Neural cell (in vitro differentiated cells): ENCODE data around the gene MRPL3.

Source experiments
- EP300 ChIP-seq: fragments of 450-650 bp; conservative IDR thresholded peaks from 2 replicates; pipeline ENCODE4 v1.6.1; 2014; ENCODE audit warnings: antibody characterized with exemption, mild to moderate bottlenecking, moderate library complexity; ENCODE audit not compliant: poor library complexity, severe bottlenecking
- EZH2 ChIP-seq: fragments of 200-600, 300-800 bp; shearing (Covaris generic), sonication (generic); IDR thresholded peaks from 2 replicates; pipeline ENCODE4 v1.6.1; 2014; ENCODE audit warnings: antibody characterized with exemption, low read length, borderline replicate concordance, mild to moderate bottlenecking; ENCODE audit not compliant: insufficient read depth, poor library complexity, severe bottlenecking
- MXI1 ChIP-seq: fragments of 450-650 bp; conservative IDR thresholded peaks from 2 replicates; pipeline ENCODE4 v1.6.1; 2014; ENCODE audit warnings: antibody characterized with exemption, mild to moderate bottlenecking; ENCODE audit not compliant: poor library complexity, severe bottlenecking
- POLR2AphosphoS5 ChIP-seq: IDR thresholded peaks from 2 replicates; pipeline ENCODE4 v1.6.1; 2012
- RAD21 ChIP-seq: fragments of 450-650 bp; conservative IDR thresholded peaks from 2 replicates; pipeline ENCODE4 v1.6.1; 2014; ENCODE audit warnings: antibody characterized with exemption, mild to moderate bottlenecking, moderate library complexity
- TF ChIP-seq, protein P1 (sequence below): fragments of 450-650 bp; IDR thresholded peaks from 2 replicates; pipeline ENCODE4 v1.5.1; 2014; ENCODE audit warnings: antibody characterized with exemption, mild to moderate bottlenecking, moderate library complexity; ENCODE audit not compliant: poor library complexity, severe bottlenecking

DNA sequence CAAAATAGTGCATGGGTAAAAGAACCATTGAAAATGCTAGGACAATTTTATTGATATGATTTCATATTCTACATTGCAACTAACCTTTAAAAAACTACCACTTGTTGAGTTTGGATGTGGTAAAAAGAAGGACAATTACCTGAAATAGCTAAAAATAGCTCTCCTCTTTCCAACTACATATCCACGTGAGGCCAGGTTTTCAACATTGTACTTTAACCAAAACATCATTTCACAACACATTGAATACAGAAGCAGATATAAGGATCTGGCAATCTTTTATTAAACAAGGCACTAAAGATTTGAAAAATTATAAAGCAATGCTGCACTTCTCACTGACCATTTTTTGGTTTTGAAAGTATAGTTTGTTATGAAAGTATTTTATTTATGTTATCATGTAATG, 28.1 kb upstream of the MRPL3 start:
- TF ChIP-seq POLR2AphosphoS5 = no peak
- no peak for TF ChIP-seq EZH2
- TF ChIP-seq, protein P1, sequence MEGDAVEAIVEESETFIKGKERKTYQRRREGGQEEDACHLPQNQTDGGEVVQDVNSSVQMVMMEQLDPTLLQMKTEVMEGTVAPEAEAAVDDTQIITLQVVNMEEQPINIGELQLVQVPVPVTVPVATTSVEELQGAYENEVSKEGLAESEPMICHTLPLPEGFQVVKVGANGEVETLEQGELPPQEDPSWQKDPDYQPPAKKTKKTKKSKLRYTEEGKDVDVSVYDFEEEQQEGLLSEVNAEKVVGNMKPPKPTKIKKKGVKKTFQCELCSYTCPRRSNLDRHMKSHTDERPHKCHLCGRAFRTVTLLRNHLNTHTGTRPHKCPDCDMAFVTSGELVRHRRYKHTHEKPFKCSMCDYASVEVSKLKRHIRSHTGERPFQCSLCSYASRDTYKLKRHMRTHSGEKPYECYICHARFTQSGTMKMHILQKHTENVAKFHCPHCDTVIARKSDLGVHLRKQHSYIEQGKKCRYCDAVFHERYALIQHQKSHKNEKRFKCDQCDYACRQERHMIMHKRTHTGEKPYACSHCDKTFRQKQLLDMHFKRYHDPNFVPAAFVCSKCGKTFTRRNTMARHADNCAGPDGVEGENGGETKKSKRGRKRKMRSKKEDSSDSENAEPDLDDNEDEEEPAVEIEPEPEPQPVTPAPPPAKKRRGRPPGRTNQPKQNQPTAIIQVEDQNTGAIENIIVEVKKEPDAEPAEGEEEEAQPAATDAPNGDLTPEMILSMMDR = no peak
- no peak for TF ChIP-seq EP300
- TF ChIP-seq RAD21 = no peak
- TF ChIP-seq MXI1 = no peak
